ENCODE measurements around the gene TUBB8.
"Not testable (repeated sequence)": the region's sequence is repeated elsewhere in the genome, so short reads cannot be mapped to it uniquely, and the experiment has no call there.

TUBB8 gene

DNA sequence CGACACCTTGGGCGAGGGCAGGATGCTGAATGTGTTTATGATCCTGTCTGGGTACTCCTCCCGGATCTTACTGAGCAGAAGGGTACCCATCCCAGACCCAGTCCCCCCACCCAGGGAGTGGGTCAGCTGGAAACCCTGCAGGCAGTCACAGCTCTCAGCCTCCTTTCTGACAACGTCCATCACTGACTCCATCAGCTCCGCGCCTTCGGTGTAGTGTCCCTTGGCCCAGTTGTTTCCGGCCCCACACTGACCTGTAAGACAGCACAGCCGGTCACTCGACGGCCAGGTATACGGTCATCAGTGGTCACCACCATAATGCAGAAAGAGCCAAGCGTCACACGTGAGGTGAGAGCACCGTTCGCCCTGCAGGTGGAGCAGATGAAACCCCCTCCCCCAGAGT lies 1.2 kb downstream of the TUBB8 start:
- not testable (repeated sequence) for DNase-seq (ENCODE audit: low read depth, low spot score)

DNA sequence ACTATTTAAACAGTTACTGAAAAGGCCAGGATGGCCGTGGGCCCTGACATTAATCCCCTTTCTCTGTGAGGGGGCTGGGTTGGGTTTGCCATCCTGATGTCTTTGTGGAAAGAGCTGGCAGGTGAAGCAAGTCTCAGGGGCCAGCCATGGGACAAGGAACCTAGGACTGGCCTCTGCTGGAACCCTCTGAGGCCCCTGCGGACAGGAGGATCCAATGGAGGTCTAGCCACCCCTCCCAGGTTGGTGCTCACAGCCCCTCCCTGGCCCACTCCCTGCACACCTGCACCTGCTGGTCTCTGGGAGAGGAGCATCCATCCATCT lies 35.8 kb downstream of the TUBB8 start:
- not testable (repeated sequence) for DNase-seq (ENCODE audit: low read depth, low spot score)

DNA sequence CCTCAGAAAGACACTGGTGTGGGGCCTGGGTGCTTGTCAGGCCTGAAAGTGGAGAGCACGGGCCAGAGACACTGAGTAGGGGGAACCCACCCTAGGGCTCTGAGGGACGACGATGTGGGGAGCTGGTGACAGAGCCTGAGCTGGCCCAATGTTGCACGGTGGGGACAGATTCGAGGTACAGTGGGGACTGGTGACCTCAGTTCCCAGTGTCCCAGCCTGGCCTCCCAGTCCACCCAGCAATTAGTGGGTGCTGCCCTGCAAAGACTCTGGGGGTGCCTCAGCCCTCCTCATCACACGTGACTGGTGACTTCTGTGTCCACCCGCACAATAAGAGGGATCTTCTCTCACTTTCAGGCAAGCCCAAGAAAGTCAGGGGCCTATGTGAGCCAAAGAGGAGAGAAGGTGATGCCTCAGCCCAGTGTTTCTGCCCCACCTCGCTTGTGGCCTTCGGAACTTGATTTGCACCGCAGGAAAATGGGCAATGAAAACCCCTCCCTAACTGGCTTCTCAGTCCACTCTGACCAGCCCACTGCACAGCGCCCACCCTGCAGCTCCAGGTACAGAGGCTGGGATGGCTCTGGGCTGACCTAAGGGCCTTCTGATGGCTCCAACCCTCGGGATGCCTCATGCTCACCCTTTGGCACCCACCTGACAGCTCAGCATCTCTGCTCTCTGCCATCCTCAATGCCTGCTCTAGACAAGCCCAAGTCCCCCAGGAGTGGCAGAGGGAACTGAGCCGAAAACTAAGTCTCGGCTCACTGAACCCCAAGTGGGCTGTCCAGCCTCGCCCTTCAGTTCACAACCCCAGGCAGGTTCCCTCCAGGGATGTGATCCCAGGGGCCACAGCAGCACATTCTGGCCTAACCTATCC lies 36.4 kb downstream of the TUBB8 start:
- DNase-seq (ENCODE audit: low read depth, low spot score), result not testable (repeated sequence)

DNA sequence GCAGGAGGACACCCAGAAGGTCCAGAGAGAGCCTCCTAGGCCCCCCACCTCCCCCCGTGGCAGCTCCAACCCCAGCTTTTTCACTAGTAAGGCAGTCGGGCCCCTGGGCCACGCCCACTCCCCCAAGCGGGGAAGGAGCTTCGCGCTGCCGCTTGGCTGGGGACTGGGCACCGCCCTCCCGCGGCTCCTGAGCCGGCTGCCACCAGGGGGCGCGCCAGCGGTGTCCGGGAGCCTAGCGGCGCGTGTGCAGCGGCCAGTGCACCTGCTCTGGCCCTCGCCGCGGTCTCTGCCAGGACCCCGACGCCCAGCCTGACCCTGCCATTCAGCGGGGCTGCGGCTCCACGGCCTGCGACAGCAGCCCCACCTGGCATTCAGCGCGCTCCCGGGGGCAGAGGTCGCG lies 37.8 kb downstream of the TUBB8 start:
- not testable (repeated sequence) for DNase-seq (ENCODE audit: low read depth, low spot score)

DNA sequence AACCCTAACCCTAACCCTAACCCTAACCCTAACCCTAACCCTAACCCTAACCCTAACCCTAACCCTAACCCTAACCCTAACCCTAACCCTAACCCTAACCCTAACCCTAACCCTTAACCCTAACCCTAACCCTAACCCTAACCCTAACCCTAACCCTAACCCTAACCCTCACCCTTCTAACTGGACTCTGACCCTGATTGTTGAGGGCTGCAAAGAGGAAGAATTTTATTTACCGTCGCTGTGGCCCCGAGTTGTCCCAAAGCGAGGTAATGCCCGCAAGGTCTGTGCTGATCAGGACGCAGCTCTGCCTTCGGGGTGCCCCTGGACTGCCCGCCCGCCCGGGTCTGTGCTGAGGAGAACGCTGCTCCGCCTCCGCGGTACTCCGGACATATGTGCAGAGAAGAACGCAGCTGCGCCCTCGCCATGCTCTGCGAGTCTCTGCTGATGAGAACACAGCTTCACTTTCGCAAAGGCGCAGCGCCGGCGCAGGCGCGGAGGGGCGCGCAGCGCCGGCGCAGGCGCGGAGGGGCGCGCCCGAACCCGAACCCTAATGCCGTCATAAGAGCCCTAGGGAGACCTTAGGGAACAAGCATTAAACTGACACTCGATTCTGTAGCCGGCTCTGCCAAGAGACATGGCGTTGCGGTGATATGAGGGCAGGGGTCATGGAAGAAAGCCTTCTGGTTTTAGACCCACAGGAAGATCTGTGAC lies 38.7 kb downstream of the TUBB8 start:
- not testable (repeated sequence) for DNase-seq (ENCODE audit: low read depth, low spot score)
